HG03469 (cell line): ENCODE measurements around the gene OR2C3.
"Not testable (repeated sequence)": the region's sequence is repeated elsewhere in the genome, so short reads cannot be mapped to it uniquely, and the experiment has no call there.

Experiments used
- ATAC-seq: cut with Tn5 transposase; IDR thresholded peaks from one replicate; pipeline ENCODE4 v1.9.1; 2021; ENCODE audit warnings: mild to moderate bottlenecking, moderate library complexity, moderate number of reproducible peaks; ENCODE audit not compliant: unreplicated experiment

OR2C3 gene

GRCh38 chr1:247536340-247536739, at the start of gene OR2C3:
Gene OR2C3 (minus strand): TSS chr1:247536440. CDS start chr1:247532511, 3,929 bp downstream.
- no peak for ATAC-seq

GRCh38 chr1:247578946-247579460, 42.8 kb upstream of the OR2C3 start:
- ATAC-seq = no peak

GRCh38 chr1:247576514-247576913, 40.3 kb upstream of the OR2C3 start:
- no peak for ATAC-seq

- no peak for ATAC-seq
Measured at GRCh38 chr1:247574664-247575063, 38.4 kb upstream of the OR2C3 start.

GRCh38 chr1:247574236-247574635, 38.0 kb upstream of the OR2C3 start:
- ATAC-seq = no peak

- ATAC-seq = no peak
Measured at GRCh38 chr1:247562198-247562597, 26.0 kb upstream of the OR2C3 start.

- ATAC-seq = no peak
Measured at GRCh38 chr1:247561711-247562110, 25.5 kb upstream of the OR2C3 start.

GRCh38 chr1:247557926-247558674, 21.9 kb upstream of the OR2C3 start:
- no peak for ATAC-seq

- no peak for ATAC-seq
Measured at GRCh38 chr1:247552231-247552630, 16.0 kb upstream of the OR2C3 start.

- no peak for ATAC-seq
Measured at GRCh38 chr1:247551721-247552120, 15.5 kb upstream of the OR2C3 start.

GRCh38 chr1:247548769-247549182, 12.5 kb upstream of the OR2C3 start, which contains the start of gene GCSAML:
Gene GCSAML (plus strand): TSS chr1:247549134. CDS start chr1:247549192, 58 bp downstream.
- no peak for ATAC-seq

GRCh38 chr1:247548092-247548491, 11.9 kb upstream of the OR2C3 start:
- no peak for ATAC-seq

- no peak for ATAC-seq
Measured at GRCh38 chr1:247542811-247543210, 6.6 kb upstream of the OR2C3 start.

GRCh38 chr1:247540581-247540980, 4.3 kb upstream of the OR2C3 start:
- ATAC-seq = no peak

- ATAC-seq = no peak
Measured at GRCh38 chr1:247539215-247539614, 3.0 kb upstream of the OR2C3 start.

- no peak for ATAC-seq
Measured at GRCh38 chr1:247538561-247538960, 2.3 kb upstream of the OR2C3 start.

- no peak for ATAC-seq
Measured at GRCh38 chr1:247535402-247535801, 838 bp downstream of the OR2C3 start.

- no peak for ATAC-seq
Measured at GRCh38 chr1:247531937-247532336, 4.3 kb downstream of the OR2C3 start.

GRCh38 chr1:247530785-247531184, 5.5 kb downstream of the OR2C3 start:
- ATAC-seq = no peak

GRCh38 chr1:247529771-247530355, 6.4 kb downstream of the OR2C3 start:
- ATAC-seq = no peak

- ATAC-seq = no peak
Measured at GRCh38 chr1:247528812-247529474, 7.3 kb downstream of the OR2C3 start.

GRCh38 chr1:247521886-247522285, 14.4 kb downstream of the OR2C3 start:
- not testable (repeated sequence) for ATAC-seq
